Type B pancreatic cell (in vitro differentiated cells): ENCODE results near the gene AJM1. TPM values are rescaled to one million over a fixed set of nuclear protein-coding genes. Genes with fewer than 3 reads are reported as not detected.
A peak's percentile ranks its signal among the peaks of the same experiment; 100 is the strongest.
"Not testable (repeated sequence)": the region's sequence is repeated elsewhere in the genome, so short reads cannot be mapped to it uniquely, and the experiment has no call there.

Experiments used
- DNase-seq: peaks from one replicate; pipeline ENCODE4 v3.0.0; 2021; ENCODE audit warnings: mixed read lengths; ENCODE audit not compliant: unreplicated experiment; ENCODE audit errors: extremely low spot score
- H3K27ac Mint-ChIP-seq: 2 replicates; pipeline ENCODE4 v1.8.0; 2021; ENCODE audit warnings: mild to moderate bottlenecking, mixed read lengths
- H3K27me3 Mint-ChIP-seq: 2 replicates; pipeline ENCODE4 v1.8.0; 2021; ENCODE audit warnings: mixed read lengths
- H3K36me3 Mint-ChIP-seq: 2 replicates; pipeline ENCODE4 v1.8.0; 2021; ENCODE audit warnings: mixed read lengths
- H3K4me1 Mint-ChIP-seq: one replicate; pipeline ENCODE4 v1.8.0; 2021; ENCODE audit warnings: mixed read lengths; ENCODE audit not compliant: unreplicated experiment
- H3K4me3 Mint-ChIP-seq: 2 replicates; pipeline ENCODE4 v1.8.0; 2021; ENCODE audit warnings: mild to moderate bottlenecking, mixed read lengths
- H3K9me3 Mint-ChIP-seq: 2 replicates; pipeline ENCODE4 v1.8.0; 2021; ENCODE audit warnings: mixed read lengths
- CTCF ChIP-seq: fragments of 200-600 bp; sonication (generic); conservative IDR thresholded peaks from 2 replicates; pipeline ENCODE4 v1.5.0; 2021; ENCODE audit warnings: antibody characterized with exemption, mild to moderate bottlenecking
- total RNA-seq: library from RNA; stranded (reverse); gene quantifications from 2 replicates; pipeline ENCODE4 v1.2.1, GENCODE V29; 2021; ENCODE audit warnings: low replicate concordance

Gene AJM1
- total RNA-seq, 1 donor from 2014 or later: 3.6 TPM

- H3K9me3 Mint-ChIP-seq: no peaks in the 10 kb centered on the region
- H3K27ac Mint-ChIP-seq: no peak overlapping the region
- no peak for DNase-seq
- no peaks in the 10 kb centered on the region for H3K36me3 Mint-ChIP-seq
- peaks cover 3% of the 10 kb centered on the region for H3K27me3 Mint-ChIP-seq
- H3K4me1 Mint-ChIP-seq: no peaks in the 10 kb centered on the region
- H3K4me3 Mint-ChIP-seq: no peak overlapping the region
- TF ChIP-seq CTCF: no peak
Measured at GRCh38 chr9:136875155-136875554, 32.9 kb downstream of the AJM1 start.

DNA sequence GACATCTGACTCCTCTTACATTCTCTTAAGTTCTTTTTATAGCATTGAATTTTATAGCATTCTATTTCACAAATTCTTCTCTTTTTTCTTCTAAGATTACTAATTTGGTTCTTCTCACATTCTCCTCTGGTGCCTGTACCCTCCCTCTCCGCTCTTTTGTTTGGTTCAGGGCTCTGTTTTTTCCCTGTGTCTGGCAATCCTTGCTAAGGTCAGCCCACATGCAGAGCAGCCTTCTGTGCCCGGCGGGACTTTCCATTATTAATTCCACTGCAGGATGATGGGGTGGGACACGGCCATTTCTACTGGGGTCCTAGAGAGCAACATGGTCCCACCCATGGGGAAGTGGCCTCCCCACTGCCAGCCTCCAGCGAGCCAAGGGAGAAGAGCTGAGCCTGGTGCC is 34.2 kb downstream of the AJM1 start:
- Mint-ChIP-seq H3K9me3 (no peaks in the 10 kb centered on the region), H3K4me3 (no peak overlapping the region), H3K4me1 (no peaks in the 10 kb centered on the region), H3K36me3 (no peaks in the 10 kb centered on the region), H3K27me3 (peaks cover 3% of the 10 kb centered on the region), H3K27ac (peak overlapping the region; percentile 37)
- TF ChIP-seq CTCF: no peak
- DNase-seq: no peak

GRCh38 chr9:136880651-136881050 is 38.4 kb downstream of the AJM1 start:
- Mint-ChIP-seq H3K4me1 (no peaks in the 10 kb centered on the region), H3K27ac (no peak overlapping the region), H3K36me3 (no peaks in the 10 kb centered on the region), H3K4me3 (no peak overlapping the region), H3K27me3 (peaks cover 3% of the 10 kb centered on the region), H3K9me3 (no peaks in the 10 kb centered on the region)
- no peak for DNase-seq
- no peak for TF ChIP-seq CTCF

GRCh38 chr9:136881691-136882108 is 39.4 kb downstream of the AJM1 start:
- peak overlapping the region; percentile 41 for H3K27ac Mint-ChIP-seq
- DNase-seq: no peak
- H3K4me3 Mint-ChIP-seq: no peak overlapping the region
- no peaks in the 10 kb centered on the region for H3K4me1 Mint-ChIP-seq
- no peaks in the 10 kb centered on the region for H3K36me3 Mint-ChIP-seq
- no peaks in the 10 kb centered on the region for H3K9me3 Mint-ChIP-seq
- TF ChIP-seq CTCF: no peak
- H3K27me3 Mint-ChIP-seq: no peaks in the 10 kb centered on the region

- TF ChIP-seq CTCF: no peak
- no peaks in the 10 kb centered on the region for H3K9me3 Mint-ChIP-seq
- no peaks in the 10 kb centered on the region for H3K36me3 Mint-ChIP-seq
- peaks cover 4% of the 10 kb centered on the region for H3K4me1 Mint-ChIP-seq
- peak overlapping the region; percentile 64 for H3K4me3 Mint-ChIP-seq
- H3K27me3 Mint-ChIP-seq: no peaks in the 10 kb centered on the region
- H3K27ac Mint-ChIP-seq: peak overlapping the region; percentile 64
- DNase-seq: no peak
Measured at GRCh38 chr9:136882109-136882946, 40.0 kb downstream of the AJM1 start.

GRCh38 chr9:136882947-136883283 is 40.6 kb downstream of the AJM1 start:
- peak overlapping the region; percentile 64 for H3K27ac Mint-ChIP-seq
- H3K36me3 Mint-ChIP-seq: not testable (repeated sequence)

GRCh38 chr9:136883670-136884069 is 41.4 kb downstream of the AJM1 start:
- not testable (repeated sequence) for H3K9me3 Mint-ChIP-seq, H3K4me1 Mint-ChIP-seq, H3K4me3 Mint-ChIP-seq, H3K27me3 Mint-ChIP-seq, H3K36me3 Mint-ChIP-seq, H3K27ac Mint-ChIP-seq, DNase-seq

More at GRCh38 chr9:136882947-136883283, 40.6 kb downstream of the AJM1 start:
- not testable (repeated sequence) for DNase-seq, H3K27me3 Mint-ChIP-seq, H3K4me1 Mint-ChIP-seq, H3K9me3 Mint-ChIP-seq
- peak overlapping the region; percentile 64 for H3K4me3 Mint-ChIP-seq
